ENCODE measurements around the gene HPX.
A peak's percentile ranks its signal among the peaks of the same experiment; 100 is the strongest.

The HPX gene

DNA sequence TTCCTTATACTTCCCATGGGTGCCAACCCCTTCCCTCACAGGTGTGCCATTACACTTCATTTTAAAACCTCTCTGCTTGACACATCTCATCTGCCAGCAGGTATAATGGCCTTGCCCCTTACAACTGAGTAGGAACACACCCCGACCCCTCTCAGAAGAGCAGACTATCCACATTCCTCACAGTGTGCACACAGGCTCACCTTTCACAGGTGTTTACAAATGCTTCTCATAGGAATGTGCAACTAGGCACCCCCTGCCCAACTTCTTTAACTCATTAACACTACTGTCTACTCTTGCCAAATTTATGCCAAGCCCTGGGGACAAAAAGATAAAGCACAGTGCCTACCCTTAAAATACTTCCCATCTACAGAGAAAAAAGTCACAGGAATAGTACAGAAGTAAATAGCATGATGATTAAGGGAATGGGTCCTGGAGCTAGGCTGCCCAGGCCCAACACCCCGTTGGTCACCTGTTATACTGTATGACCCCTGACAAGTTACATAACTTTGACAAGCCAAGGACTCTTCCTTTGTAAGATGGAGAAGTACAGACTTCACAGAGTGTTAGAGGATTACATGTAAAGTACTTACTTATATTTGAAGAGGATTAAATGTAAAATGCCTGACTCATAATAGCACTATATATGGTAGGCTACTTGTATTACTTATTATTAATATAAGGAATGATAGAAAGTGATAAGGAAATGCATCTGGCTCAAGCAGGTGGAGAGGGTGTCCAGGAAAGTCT lies 17.7 kb upstream of the HPX start:
- no peak for DNase-seq

DNA sequence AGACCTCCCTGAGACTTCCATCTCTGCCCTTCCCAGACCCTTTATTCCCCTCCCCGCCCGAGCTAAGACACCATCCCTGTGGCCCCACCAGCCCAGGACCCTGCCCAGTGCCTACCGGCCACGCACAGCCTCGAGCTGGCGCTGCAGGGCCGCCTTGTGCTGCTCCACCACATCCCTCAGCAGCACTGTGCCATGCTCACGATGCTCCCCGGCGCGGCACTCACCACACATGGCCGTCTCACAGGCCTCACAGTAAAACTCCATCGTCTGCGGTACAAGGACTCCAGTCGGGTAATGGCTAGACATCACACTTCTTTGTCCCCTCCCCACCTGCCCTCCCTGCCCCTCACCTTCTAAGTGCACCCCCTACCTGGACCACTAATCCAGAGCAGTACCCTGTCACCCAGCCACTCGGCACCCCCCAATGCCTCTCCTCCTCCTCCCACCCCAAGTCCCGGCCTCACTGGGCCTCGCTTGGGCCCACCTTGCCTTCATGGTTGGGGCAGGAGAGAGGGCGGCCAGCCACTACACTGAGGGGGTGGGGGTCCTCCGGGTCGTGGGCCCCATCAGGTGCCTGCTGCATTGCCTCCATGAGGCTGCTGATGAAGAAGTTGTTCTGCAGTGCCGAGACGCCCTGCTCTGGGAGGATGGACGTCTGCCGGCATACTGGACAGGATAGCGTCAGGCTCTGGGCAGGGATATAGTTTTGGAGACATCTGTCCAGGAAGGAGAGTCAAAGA lies 17.0 kb upstream of the HPX start:
- no peak for DNase-seq

DNA sequence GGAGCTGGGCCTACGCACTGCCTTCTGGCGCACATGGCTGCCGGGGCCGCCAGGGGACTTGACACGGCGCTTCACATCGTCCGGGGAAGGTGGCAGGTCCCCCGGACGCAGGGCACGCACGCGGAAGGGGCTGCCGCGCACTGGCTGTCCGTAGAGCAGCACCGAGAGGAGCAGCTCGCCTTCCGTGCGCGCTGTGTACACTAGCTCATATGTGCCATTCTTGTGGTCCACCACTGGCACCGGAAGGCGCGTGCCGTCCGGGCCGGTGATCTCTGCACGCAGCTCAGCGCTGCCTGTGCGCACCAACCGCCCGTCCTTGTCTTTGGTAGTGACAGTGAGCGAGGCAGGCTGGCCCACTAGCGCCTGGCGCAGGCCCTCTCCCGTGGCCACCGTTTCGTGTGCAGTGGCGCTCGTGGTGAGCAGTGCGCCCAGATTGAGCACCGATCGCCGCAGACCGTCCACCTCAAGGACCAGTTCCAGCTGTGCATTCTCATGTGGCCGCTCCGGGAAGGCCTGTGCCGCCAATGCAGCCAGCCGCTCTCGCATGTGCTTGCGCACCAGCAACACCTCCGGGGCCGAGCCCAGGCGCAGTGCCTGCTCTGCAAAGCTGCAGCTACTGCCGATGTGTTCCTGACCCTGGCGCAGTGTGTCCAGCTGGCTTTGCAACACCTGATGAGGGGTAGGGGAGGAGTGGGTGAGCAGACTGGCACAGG lies 15.7 kb upstream of the HPX start:
- no peak for DNase-seq

DNA sequence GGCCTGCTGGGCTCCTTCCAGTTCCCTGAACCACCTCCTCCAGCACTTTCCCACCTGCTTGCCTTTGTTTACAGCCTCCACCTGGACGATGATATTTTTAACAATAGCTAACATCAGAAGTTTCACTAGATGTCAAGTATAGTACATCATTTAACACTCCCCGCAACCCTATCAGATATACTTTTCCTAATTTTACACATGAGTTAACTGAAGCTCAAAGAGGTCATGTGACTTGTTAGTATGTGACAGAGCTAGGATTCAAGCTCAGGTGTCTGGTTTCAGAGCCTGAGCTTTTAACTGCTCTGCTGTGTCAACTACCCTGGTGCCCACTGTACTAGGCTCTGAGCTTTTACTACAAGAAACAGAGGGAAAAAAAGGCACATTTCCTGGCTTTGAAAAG lies 14.3 kb upstream of the HPX start:
- DNase-seq, result no peak

DNA sequence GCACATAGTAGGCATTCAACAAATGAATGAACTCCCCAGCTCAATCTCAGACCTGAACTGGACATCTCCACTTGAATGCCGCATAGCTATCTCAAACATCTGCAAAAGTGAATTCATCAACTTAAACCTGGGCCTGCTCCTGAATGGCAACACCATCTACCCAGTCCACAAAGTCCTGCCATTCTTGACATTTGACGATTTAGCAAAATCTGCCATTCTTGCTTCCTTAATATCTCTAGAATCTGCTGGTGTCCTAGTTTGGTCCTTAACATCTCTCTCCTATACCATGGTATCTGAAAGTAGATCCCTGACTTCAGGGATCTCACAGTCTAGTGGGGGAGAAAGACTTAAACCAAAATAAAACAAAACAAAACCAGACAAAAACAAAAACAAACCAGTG lies 12.4 kb upstream of the HPX start:
- no peak for DNase-seq

DNA sequence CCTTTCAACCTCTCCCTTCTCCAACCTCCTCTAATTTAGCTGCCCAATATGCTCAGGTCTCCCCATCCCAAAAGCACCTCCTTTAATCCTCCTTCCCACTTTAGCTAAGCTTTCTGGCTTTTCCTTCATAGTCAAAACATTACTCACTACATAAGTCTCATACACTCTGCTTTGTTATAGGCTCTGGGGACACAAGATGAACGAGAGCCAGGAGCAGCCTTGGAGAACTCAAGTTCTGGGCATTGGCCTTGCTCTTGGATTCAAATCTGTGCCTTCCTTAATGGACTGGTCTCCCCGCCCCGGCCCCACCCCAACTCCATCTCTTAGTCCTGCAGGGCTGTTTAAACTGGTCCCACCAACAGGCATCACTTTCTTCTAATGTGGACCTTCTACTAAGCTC lies 11.4 kb upstream of the HPX start:
- DNase-seq, result no peak

DNA sequence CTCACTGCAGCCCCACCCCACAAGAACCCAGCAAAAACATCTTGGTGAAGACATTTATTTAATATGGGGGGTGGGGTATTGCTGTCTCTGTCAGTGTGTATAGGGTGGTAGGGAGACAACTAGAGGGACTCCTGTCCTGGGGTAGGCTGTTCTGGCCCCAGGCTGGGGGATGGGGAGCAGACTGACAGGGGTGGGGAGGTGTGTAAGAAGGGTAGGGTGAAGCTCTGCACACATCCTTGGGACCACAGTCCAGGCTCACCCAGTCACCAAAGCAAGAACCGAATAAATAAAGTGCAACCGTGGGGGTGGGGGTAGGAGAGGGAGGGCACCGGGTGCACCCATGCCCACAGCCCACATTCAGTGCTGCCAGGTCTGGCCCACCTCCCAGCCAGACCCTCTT lies 7.8 kb upstream of the HPX start:
- DNase-seq, result no peak

DNA sequence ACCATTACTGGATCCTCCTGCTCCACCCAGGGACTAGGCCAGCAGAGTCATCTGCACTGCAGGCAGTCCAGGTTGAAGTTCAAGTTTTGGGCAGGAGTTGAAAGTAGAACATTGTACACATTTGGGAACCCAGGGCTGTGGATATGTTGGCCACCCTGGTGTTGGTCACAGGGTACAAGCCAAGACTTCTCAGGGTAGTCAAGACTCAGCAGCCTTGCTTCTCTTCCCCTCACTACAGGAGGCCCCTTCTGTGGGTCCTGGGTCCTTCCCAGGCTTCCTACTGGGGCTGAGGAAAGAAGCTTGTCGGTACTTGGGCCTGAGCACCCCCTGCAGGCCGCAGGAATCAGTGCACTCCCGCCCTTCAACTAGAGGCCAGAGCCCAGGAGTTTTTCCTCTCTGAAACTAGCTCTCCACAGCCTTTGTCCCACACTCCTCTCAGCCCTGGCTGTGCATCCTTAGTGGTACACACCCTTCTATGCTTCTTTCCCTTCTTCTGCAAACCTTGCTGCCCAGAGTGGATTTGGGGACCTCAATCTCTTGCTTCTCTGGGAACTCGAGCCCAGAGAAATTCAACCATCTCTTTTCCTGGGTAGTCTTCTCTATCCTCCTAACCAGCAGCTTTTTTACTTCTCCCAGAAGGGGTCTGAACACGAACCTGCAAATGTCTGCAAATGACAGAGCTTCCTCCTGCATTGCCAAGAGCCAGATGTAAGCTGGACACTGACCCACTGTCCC lies 2.6 kb upstream of the HPX start:
- DNase-seq, result peak; percentile 54

DNA sequence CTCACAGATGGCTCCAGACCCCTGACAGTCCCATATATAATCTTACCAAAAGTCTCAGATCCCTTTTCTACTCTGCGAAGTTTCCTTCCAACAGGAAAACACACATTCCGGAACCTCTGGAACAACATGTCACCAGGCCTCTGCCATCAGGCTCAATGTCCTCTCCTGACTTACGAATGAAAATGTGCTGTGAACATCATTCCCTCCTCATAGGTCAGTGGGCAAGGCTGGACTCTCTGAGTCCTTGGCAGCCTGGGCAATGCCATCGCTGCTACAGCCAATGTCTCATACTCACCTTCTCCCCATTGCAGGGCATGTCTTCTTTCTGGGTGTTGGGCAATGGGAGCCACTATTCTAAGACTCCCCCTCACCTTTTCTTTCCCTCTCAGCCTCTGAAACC lies 1.7 kb upstream of the HPX start:
- DNase-seq, result no peak

DNA sequence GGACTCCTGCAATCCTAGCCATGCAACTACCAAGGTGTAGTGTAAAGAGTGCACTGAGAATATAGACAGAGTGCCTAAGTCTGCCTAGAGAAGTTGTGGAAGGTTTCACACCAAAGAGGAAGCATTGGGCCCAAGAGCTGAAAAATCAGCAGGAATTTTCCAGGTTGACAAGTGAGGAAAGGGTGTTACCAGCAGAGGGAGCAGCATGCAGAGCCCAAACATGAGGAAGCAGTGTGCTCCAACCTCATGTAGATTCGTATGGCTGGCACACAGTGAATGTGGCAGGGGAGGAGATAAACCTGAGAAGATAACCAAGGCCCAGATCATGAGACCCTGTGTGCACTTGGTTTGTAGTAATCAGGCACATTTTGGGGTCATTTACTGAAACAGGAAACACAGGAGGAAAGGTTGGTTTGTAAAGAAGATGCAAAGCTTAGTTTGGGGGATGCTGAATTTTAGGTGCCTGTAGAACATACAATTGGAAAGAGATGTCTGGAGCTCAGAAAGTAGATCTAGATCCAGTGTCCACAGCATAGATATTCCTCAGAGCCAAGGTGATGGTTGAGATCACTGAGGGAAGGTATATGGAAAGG lies 1.7 kb downstream of the HPX start:
- DNase-seq, result peak; percentile 63

DNA sequence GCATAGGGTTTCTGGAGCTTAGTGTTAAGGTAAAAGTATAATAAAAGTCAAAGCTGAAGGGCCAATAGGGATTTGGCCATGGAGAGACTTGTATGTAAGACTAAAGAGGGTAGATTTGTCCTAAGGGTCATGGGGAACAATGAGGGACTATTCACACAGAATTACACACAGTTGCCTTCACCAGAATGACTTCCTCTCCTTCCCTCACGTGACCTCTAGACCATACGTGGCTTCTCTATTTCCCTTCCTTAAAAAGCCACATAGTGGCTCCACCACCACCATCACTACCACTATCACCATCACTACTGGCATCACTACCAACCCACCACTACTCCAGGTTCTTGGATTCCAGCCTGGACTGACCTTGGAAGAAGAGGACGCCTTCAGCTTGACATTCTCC lies 2.8 kb downstream of the HPX start:
- no peak for DNase-seq

DNA sequence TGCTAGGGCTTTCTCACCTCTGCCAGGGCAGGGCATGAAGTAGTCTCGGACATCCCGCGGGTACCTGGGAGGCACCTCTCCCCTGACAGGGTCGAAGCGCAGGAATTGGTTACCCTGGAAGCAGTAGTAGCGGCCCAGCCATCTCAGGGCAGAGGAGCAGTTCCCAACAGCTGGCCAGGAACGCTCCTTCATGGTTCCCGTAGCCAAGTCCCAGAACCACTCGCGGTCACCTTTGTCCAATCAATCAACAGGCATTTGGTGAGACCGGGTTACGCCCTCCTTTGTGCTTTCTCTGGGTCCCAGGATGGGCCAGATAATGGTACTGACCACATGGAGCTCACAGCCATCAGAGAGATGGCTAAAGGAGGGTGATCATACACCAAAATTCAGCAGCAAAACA lies 3.4 kb downstream of the HPX start:
- DNase-seq, result no peak

DNA sequence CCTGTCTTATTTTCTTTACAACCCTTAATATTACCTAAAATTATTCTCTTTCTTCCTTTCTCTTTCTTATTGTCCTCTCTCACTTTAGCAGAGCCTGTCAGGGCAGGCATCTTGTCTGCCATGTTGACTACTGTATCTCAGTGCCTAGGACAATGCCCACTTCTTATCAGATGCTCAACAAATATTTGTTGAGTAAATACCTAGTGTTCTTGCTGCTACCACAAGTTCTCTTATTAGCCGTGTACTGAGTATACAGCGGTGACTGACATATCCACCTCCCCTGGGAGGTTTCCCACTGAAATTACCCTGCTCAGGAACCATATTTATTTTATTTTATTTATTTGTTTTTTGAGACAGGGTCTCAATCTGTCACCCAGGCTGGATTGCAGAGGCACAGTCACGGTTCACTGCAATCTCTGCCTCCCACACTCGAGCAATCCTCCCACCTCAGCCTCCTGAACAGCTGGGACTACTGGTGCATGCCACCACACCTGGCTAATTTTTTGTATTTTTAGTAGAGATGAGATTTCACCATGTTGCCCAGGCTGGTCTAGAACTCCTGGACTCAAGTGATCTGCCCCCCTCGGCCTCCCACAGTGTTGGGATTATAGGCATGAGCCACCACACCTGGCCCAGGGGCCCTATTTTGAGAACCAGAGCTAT lies 6.7 kb downstream of the HPX start:
- DNase-seq, result peak; percentile 49

DNA sequence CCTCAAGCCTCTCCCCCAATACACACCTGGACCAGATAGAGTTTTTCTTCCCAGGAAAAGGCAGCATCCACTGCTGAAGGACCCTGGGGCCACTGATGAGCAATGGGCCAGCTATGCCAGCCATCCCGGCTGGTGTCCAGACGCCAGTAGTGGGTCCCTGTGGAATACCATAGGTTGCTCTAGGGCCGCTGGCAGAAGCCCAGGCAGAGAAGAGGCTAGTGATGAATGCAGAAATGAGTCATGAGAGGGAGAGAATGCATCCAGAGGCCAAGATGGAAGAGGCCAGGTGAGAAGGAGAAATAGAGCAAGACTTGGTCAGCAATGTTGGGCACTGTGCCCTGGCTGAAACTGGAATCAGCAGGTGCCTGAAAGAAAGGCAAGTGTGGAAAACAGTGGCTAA lies 8.9 kb downstream of the HPX start:
- DNase-seq, result no peak

DNA sequence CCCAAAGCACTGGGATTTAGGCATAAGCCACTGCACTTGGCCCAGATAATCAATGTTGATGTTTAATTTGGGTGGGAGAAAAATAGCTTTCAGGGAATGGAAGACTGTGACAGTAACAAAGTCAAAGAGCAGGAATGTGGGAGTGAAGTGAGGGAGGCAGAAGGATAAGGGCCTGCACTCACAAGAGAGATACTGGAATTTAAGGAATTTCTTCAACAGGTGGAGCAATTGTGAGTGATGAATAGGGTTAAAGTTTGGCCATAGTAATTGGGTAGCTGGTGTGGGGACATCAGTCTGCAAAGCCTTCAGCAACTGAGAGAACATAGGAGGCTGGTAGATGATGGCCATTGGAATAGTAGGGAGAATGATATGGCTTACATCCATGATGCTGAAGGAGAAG lies 13.3 kb downstream of the HPX start:
- DNase-seq, result no peak

DNA sequence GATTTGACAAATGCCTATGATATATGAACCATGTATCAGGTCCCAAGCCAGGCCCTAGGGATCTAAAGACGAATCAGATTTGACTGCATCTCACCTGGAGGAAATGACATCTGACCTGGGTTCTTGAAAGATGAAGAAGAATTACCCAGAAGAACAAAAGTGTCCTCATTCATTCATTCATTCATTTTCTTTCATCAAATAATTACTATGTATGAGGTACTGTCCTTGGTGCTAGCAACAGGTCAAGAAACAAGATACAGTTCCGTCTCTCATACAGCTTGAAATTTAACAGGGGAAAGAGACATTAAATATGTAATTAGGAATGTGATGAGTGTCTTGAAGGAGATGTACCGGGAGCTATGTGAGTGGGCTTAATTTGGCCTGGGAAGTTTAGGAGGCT lies 20.1 kb downstream of the HPX start:
- DNase-seq, result no peak

DNA sequence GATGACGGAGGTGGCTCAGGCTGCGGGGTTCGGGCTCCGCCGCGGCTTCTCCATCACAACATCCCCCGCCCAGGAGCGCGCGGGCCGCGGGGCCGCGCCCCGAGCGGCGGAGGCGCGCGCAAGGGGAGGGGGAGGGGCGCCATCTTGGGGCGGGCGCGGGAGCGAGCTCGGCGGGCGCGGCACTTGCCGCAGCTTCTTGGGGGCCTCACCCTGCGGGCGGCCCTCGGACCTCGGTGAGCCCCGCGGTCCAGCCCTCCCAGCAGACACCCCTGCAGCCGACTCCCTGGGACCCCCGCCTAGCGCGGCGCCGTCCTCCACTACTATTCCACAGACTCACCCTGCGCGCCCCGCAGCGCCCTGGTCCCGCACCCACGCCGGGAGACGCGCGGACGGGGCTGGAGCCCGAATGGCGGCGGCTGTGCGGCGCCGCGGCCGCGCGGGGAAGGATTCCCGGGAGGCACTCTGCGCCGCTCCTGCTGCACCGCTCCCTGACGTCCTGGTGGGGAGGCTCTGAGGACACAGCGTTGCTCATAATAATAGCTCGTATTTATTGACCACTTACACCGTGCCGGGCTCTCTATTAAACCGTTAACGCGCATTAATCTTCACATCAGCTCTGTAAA lies 21.7 kb downstream of the HPX start, which contains the start of gene APBB1:
Gene APBB1 (minus strand): TSS at position 86 of the 623 bp plus-strand sequence. CDS start 7,747 bp downstream, outside the sequence.
- DNase-seq, result peak; percentile 67

DNA sequence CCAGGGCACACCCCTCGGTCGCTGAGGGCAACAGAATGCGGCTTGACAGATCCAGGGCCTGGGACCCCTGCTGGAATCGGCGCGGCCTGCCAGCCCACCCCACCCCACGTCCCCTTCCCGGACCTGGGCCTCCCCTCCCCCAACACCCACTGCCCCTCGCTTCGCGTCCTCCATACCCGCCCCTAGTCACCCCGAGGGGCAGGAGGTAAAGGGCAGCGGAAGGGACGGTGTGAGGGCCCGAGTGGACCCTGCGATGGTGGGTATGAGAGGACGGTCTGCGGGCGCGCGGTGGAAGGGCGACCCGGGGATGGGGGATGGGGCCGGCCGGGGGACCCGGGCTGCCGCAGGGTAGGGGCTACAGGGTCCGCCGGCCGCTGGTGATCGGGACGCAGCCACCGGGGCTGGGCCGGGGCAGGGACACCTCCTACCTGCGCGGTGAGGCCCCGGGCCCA lies 22.2 kb downstream of the HPX start:
- peak; percentile 44 for DNase-seq

DNA sequence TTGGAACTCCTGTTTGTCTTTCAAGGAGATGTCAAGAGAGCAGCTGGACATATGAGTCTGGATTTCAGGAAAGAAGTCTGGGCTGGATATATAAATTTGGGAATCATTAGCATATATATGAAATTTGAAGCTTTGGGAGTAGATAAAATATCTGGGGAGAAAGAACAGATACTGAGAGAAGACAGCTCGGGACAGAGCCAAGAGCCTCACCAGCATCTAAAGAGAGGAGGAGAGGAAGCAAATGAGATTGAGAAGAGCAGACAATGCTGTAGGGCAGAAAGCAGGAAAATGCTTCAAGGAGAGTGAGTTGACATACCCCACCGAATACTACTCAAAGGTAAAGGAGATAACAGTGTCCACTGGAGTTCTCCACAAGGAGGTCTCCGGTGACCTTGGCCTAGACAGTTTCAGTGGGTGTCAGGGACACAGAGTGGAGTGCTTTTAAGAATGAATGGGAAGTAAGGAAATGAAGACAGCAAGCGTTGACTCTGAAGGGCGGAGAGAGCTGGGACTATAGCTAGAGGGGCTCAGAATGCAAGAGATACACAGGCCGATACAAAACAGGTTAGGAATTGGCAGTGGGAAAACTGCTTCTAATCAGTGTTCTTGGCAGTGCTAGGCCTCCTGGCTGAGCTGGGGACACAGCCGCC lies 22.8 kb downstream of the HPX start:
- no peak for DNase-seq

DNA sequence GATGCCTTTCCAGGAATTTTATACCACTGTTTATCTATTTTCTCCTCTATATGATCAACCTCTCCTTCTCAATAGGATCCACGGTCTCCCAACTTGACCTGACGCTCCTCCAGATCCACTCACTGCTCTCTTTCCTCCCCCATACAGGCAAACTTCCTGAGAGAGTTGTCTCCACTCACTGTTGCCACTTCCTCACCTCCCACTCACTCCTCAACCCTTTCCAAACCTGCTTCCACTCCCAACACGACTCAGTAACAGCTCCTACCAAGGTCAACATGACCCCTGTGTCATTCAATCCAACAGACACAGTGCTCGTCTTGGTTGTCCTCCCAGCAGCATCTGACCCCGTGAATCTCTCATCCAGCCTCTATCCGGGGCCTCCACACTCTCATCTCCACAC lies 25.0 kb downstream of the HPX start:
- no peak for DNase-seq

DNA sequence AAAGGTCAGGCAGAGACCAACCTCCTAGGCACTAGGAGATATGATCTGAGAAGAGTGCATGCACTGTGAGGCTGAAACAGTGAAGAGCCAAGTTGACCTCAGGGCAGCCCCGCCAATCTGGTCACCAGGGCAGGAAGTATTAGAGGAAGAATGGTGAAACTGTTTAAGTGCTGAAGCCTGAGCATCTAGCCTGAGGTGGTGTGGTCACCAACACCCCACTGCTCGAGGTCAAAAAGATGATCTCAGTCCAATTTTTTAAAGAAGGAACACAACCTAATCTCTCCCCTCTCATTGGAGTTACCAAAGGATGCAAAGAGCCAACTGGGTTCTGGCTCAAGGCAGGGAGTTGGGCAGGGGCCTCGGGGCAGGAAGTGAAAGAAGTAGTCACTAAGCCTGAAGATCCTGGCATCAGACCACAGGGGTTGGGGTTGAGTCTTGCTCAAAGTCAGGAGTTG lies 25.9 kb downstream of the HPX start:
- no peak for DNase-seq
